Measurements from ENCODE around the gene HS3ST3A1.

The HS3ST3A1 gene

GRCh38 chr17:13616031-13616430, 14.3 kb upstream of the HS3ST3A1 start:
- H3K36me3 ChIP-seq (replicated peaks; ENCODE audit: insufficient read depth, low read length) = no peaks in the 10 kb centered on the region
- DNase-seq = no peak
- no peak overlapping the region for H3K27ac ChIP-seq (ENCODE audit: low read length)
- H3K9me2 ChIP-seq (replicated peaks; ENCODE audit: insufficient read depth, low read length) = no peaks in the 10 kb centered on the region
- H3K4me1 ChIP-seq (ENCODE audit: low read length) = no peaks in the 10 kb centered on the region
- H3K4me3 ChIP-seq (ENCODE audit: low read length) = no peak overlapping the region
- H3K27me3 ChIP-seq (replicated peaks; ENCODE audit: insufficient read depth, low read length) = no peaks in the 10 kb centered on the region
- H3K9me3 ChIP-seq (replicated peaks; ENCODE audit: insufficient read depth, low read length) = no peaks in the 10 kb centered on the region
- H3K4me2 ChIP-seq (ENCODE audit: low read depth, low read length) = no peak overlapping the region
- H3K9ac ChIP-seq (ENCODE audit: low read length) = no peak overlapping the region
- no peaks in the 10 kb centered on the region for H4K20me1 ChIP-seq (ENCODE audit: insufficient read depth, low read length)
- no peaks in the 10 kb centered on the region for H3K79me2 ChIP-seq (ENCODE audit: low read length)
- H2AFZ ChIP-seq (ENCODE audit: low read length) = no peak overlapping the region
- no peaks in the 10 kb centered on the region for H3F3A ChIP-seq (ENCODE audit: insufficient read depth, low read length)
- TF ChIP-seq EZH2 (optimal IDR thresholded peaks at IDR 0.05; ENCODE audit: low read depth, low read length) (no peak), CTCF (IDR thresholded peaks at IDR 0.05; ENCODE audit: low read length) (no peak), EZH2phosphoT487 (IDR thresholded peaks at IDR 0.05; ENCODE audit: low read length) (no peak)

GRCh38 chr17:13609941-13610340, 8.2 kb upstream of the HS3ST3A1 start:
- Histone ChIP-seq H3K9me3 (replicated peaks; ENCODE audit: insufficient read depth, low read length) (no peaks in the 10 kb centered on the region), H3K36me3 (replicated peaks; ENCODE audit: insufficient read depth, low read length) (no peaks in the 10 kb centered on the region), H3K4me1 (ENCODE audit: low read length) (no peaks in the 10 kb centered on the region), H3K4me3 (ENCODE audit: low read length) (no peak overlapping the region), H2AFZ (ENCODE audit: low read length) (no peak overlapping the region), H3K4me2 (ENCODE audit: low read depth, low read length) (no peak overlapping the region), H3K27ac (ENCODE audit: low read length) (no peak overlapping the region), H3K79me2 (ENCODE audit: low read length) (no peaks in the 10 kb centered on the region), H3K27me3 (replicated peaks; ENCODE audit: insufficient read depth, low read length) (no peaks in the 10 kb centered on the region), H3K9ac (ENCODE audit: low read length) (no peak overlapping the region), H3K9me2 (replicated peaks; ENCODE audit: insufficient read depth, low read length) (no peaks in the 10 kb centered on the region), H4K20me1 (ENCODE audit: insufficient read depth, low read length) (no peaks in the 10 kb centered on the region), H3F3A (ENCODE audit: insufficient read depth, low read length) (no peaks in the 10 kb centered on the region)
- TF ChIP-seq EZH2phosphoT487 (IDR thresholded peaks at IDR 0.05; ENCODE audit: low read length) = no peak
- no peak for TF ChIP-seq EZH2 (optimal IDR thresholded peaks at IDR 0.05; ENCODE audit: low read depth, low read length)
- no peak for TF ChIP-seq CTCF (IDR thresholded peaks at IDR 0.05; ENCODE audit: low read length)
- DNase-seq = no peak

- Histone ChIP-seq H3K27ac (ENCODE audit: low read length) (no peak overlapping the region), H3K4me3 (ENCODE audit: low read length) (no peak overlapping the region), H3K4me2 (ENCODE audit: low read depth, low read length) (no peak overlapping the region)
Measured at GRCh38 chr17:13601322-13601775, 380 bp downstream of the HS3ST3A1 start.

More at GRCh38 chr17:13601322-13601775, 380 bp downstream of the HS3ST3A1 start:
- Histone ChIP-seq H3K9me3 (replicated peaks; ENCODE audit: insufficient read depth, low read length) (no peaks in the 10 kb centered on the region), H3K9ac (ENCODE audit: low read length) (no peak overlapping the region), H2AFZ (ENCODE audit: low read length) (no peak overlapping the region), H3K4me1 (ENCODE audit: low read length) (no peaks in the 10 kb centered on the region), H3K27me3 (replicated peaks; ENCODE audit: insufficient read depth, low read length) (no peaks in the 10 kb centered on the region), H3K79me2 (ENCODE audit: low read length) (no peaks in the 10 kb centered on the region), H3K9me2 (replicated peaks; ENCODE audit: insufficient read depth, low read length) (no peaks in the 10 kb centered on the region), H3F3A (ENCODE audit: insufficient read depth, low read length) (no peaks in the 10 kb centered on the region), H4K20me1 (ENCODE audit: insufficient read depth, low read length) (no peaks in the 10 kb centered on the region), H3K36me3 (replicated peaks; ENCODE audit: insufficient read depth, low read length) (no peaks in the 10 kb centered on the region)
- DNase-seq = no peak
- TF ChIP-seq CTCF (IDR thresholded peaks at IDR 0.05; ENCODE audit: low read length) (no peak), EZH2phosphoT487 (IDR thresholded peaks at IDR 0.05; ENCODE audit: low read length) (no peak), EZH2 (optimal IDR thresholded peaks at IDR 0.05; ENCODE audit: low read depth, low read length) (no peak)
